ENCODE results near the gene AP3S2. TPM values are rescaled to one million over a fixed set of nuclear protein-coding genes. Genes with fewer than 3 reads are reported as not detected.

The AP3S2 gene
- total RNA-seq, 1 donor from 2014 or later = 16.0 TPM

- Histone ChIP-seq H3K27ac (no peak overlapping the region), H3K27me3 (no peaks in the 10 kb centered on the region), H3K4me1 (peaks cover 3 to 15% of the 10 kb centered on the region in 2 donors), H3K4me3 (no peak overlapping the region), H3K9me3 (no peaks in the 10 kb centered on the region), H3K36me3 (peaks cover 16 to 20% of the 10 kb centered on the region in 2 donors)
- no peak for TF ChIP-seq CTCF (IDR thresholded peaks at IDR 0.05)
- intact Hi-C loops (cut with DNase I) = no loop called here
- no peak for DNase-seq (ENCODE audit: low spot score in 2 of 2)
Measured at GRCh38 chr15:89829616-89830440, 64.0 kb downstream of the AP3S2 start.

GRCh38 chr15:89829161-89829560, 64.6 kb downstream of the AP3S2 start:
- TF ChIP-seq CTCF (IDR thresholded peaks at IDR 0.05) = no peak
- H3K27me3 ChIP-seq = no peaks in the 10 kb centered on the region
- DNase-seq (ENCODE audit: low spot score in 2 of 2) = no peak
- peaks cover 3 to 15% of the 10 kb centered on the region in 2 donors for H3K4me1 ChIP-seq
- H3K9me3 ChIP-seq = no peaks in the 10 kb centered on the region
- H3K27ac ChIP-seq = peak overlapping the region in 1 of 2 donors; percentile 77
- H3K36me3 ChIP-seq = peaks cover 9 to 14% of the 10 kb centered on the region in 2 donors
- intact Hi-C loops (cut with DNase I) = no loop called here
- no peak overlapping the region for H3K4me3 ChIP-seq

- Histone ChIP-seq H3K27ac (peak overlapping the region; percentile 40 to 77), H3K9me3 (no peaks in the 10 kb centered on the region), H3K27me3 (no peaks in the 10 kb centered on the region), H3K4me1 (peaks cover 3 to 15% of the 10 kb centered on the region in 2 donors), H3K4me3 (peak overlapping the region; percentile 23 to 28), H3K36me3 (peaks cover 3 to 7% of the 10 kb centered on the region in 2 donors)
- intact Hi-C loops (cut with DNase I) = no loop called here
- DNase-seq (ENCODE audit: low spot score in 2 of 2) = peak in 1 of 2 donors; percentile 78
- no peak for TF ChIP-seq CTCF (IDR thresholded peaks at IDR 0.05)
Measured at GRCh38 chr15:89828281-89829145, 65.3 kb downstream of the AP3S2 start.

- no peak for DNase-seq (ENCODE audit: low spot score in 2 of 2)
- Histone ChIP-seq H3K27ac (peak overlapping the region; percentile 40 to 77), H3K4me3 (no peak overlapping the region), H3K27me3 (no peaks in the 10 kb centered on the region), H3K36me3 (peaks cover 0 to under 1% of the 10 kb centered on the region in 2 donors), H3K4me1 (peaks cover 3 to 17% of the 10 kb centered on the region in 2 donors), H3K9me3 (no peaks in the 10 kb centered on the region)
- intact Hi-C loops (cut with DNase I) = no loop called here
- TF ChIP-seq CTCF (IDR thresholded peaks at IDR 0.05) = no peak
Measured at GRCh38 chr15:89827829-89828228, 66.0 kb downstream of the AP3S2 start.

GRCh38 chr15:89826671-89827655, 66.8 kb downstream of the AP3S2 start:
- no peak overlapping the region for H3K4me3 ChIP-seq
- H3K27ac ChIP-seq = no peak overlapping the region
- no peak for TF ChIP-seq CTCF (IDR thresholded peaks at IDR 0.05)
- intact Hi-C loops (cut with DNase I) = no loop called here
- DNase-seq (ENCODE audit: low spot score in 2 of 2) = no peak
- H3K36me3 ChIP-seq = no peaks in the 10 kb centered on the region
- peaks cover 3 to 17% of the 10 kb centered on the region in 2 donors for H3K4me1 ChIP-seq
- no peaks in the 10 kb centered on the region for H3K27me3 ChIP-seq
- no peaks in the 10 kb centered on the region for H3K9me3 ChIP-seq
